Measurements from ENCODE around the gene ABR. TPM values are rescaled to one million over a fixed set of nuclear protein-coding genes. Genes with fewer than 3 reads are reported as not detected.

Gene ABR
- total RNA-seq, 1 experiment from 2014 or later: 78.3 TPM

DNA sequence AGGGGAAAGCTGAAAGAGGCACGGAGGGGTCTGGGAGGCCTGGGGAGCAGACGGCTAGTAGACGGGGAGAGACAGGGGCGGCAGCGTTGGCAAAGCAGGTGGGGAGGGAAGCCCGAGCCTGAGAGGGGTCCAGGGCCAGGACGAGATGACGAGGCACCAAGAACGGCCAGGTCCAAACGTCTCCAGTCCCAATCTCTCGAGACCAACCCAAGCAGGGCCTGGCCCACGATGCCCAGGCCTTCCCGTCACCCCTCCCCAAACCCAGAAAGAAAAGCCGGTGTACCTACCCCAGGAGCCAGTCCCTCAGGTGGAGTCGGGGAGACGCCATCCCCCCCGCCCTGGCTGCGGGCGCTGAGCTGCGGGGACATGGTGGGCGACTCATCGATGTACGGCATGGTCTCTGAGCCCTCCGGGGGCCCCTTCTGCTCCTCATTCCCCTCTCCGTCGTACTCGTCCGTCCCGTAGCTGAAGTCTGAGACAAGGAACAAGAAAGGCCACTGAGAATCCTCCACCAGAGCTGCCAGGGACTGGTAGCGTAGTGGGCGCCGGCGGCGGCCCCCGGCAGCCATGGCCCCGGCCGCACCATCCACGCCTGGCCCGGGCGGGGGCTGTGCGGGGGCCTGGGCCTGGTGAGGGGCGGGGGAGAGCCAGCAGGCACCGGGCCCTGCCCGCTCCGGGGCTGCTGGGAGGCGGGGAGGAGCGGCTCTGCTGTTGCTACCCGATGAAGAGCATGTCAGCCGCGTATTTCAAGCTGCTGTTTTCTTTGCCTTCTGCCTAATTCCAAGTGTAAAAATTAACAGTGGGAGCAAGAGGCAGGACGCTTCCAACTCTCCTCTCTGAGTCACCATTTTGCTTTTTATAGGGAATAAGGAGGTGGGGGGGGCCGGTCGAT is 54.6 kb downstream of the ABR start:
- H3K27ac Mint-ChIP-seq (ENCODE audit: unreplicated experiment): no peak overlapping the region

DNA sequence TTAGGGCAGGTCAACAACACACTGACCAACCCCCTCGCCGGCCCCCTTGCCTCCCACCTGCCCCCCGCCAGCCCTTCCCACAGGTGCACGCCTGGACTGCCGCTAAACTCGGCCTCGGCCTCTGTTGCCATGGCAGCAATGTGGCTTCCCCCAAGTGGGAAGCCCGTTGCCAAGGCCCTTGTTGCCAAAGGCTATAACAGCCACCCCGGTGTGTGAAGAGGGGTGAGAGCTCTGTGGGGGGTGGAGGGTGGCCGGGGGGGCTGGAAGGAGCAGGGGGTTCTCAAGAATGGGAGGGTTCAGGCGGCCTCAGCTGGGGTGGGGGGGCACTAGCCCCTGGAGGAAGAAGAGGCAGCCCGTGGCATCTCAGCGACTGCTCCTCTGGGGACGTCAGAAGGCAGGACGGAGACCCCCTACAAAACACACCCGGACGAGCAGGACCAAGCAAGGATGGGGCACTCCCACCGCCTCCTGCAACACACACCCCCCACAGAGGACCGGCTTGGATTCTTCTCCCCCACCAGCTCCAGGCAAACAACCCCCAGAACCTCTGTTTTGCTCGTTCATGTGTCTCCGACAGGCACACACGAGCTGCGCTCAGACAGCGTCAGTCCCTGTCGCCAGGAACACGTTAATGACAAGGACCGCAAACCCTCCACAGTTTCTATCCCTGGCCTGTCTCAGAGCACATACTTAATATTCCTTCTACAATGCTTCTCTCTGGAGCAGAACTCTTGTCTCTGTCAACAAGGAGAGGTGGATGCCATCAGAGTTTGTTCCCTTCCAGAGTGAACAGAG is 55.7 kb downstream of the ABR start:
- TF ChIP-seq CTCF (IDR thresholded peaks at IDR 0.05; ENCODE audit: insufficient read depth in 1 of 2, low read depth in 1 of 2, low read length in 1 of 2, severe bottlenecking in 1 of 2, unreplicated experiment in 1 of 2): no peak
- H3K27me3 Mint-ChIP-seq (ENCODE audit: insufficient read depth, unreplicated experiment): no peaks in the 10 kb centered on the region
- no peaks in the 10 kb centered on the region for H3K36me3 Mint-ChIP-seq (ENCODE audit: insufficient read depth, unreplicated experiment)
- H3K4me3 ChIP-seq (ENCODE audit: low read depth, low read length): no peak overlapping the region
- H3K27me3 ChIP-seq (replicated peaks; ENCODE audit: control insufficient read depth, insufficient read depth, low read length): no peaks in the 10 kb centered on the region
- BruUV-seq (replicated peaks): no TSS peak
- no peak overlapping the region for H3K4me3 Mint-ChIP-seq (ENCODE audit: unreplicated experiment)
- DNase-seq: no peak
- H3K36me3 ChIP-seq (ENCODE audit: control insufficient read depth, insufficient read depth, low read length): no peaks in the 10 kb centered on the region
- no peaks in the 10 kb centered on the region for H3K4me1 Mint-ChIP-seq (ENCODE audit: low read depth, unreplicated experiment)
- H3K9me3 ChIP-seq: no peaks in the 10 kb centered on the region; the same call in 1 of the 2 replicates
- CTCF ChIA-PET: interaction anchor here (0.7 to 2.9 kb wide), 3 partner anchors 55 to 63 kb away, joined by 3 to 48 read pairs (median 6); no protein-coding TSS in a partner anchor
- peaks cover 9% of the 10 kb centered on the region for H3K4me1 ChIP-seq
- POLR2A ChIA-PET: no interaction called here
- no peaks in the 10 kb centered on the region for H3K9me3 Mint-ChIP-seq (ENCODE audit: unreplicated experiment)
- no peak overlapping the region for H3K27ac Mint-ChIP-seq (ENCODE audit: unreplicated experiment)
- intact Hi-C loops (cut with micrococcal nuclease; ENCODE audit: unreplicated experiment): loop anchor here (1.0 to 10.0 kb wide), 4 partner anchors 23 to 211 kb away; no protein-coding TSS in a partner anchor

More for the DNA sequence above, 54.6 kb downstream of the ABR start:
- H3K9me3 Mint-ChIP-seq (ENCODE audit: unreplicated experiment): no peaks in the 10 kb centered on the region
- Histone ChIP-seq H3K36me3 (ENCODE audit: control insufficient read depth, insufficient read depth, low read length) (no peaks in the 10 kb centered on the region), H3K4me3 (ENCODE audit: low read depth, low read length) (no peak overlapping the region), H3K4me1 (peaks cover 9% of the 10 kb centered on the region), H3K27me3 (replicated peaks; ENCODE audit: control insufficient read depth, insufficient read depth, low read length) (no peaks in the 10 kb centered on the region), H3K9me3 (no peaks in the 10 kb centered on the region; the same call in 1 of the 2 replicates)
- ChIA-PET POLR2A (no interaction called here), CTCF (interaction anchor here (0.7 to 1.9 kb wide), 2 partner anchors 54 to 62 kb away, joined by 3 to 6 read pairs; no protein-coding TSS in a partner anchor)
- H3K4me3 Mint-ChIP-seq (ENCODE audit: unreplicated experiment): no peak overlapping the region
- H3K36me3 Mint-ChIP-seq (ENCODE audit: insufficient read depth, unreplicated experiment): no peaks in the 10 kb centered on the region
- no peaks in the 10 kb centered on the region for H3K4me1 Mint-ChIP-seq (ENCODE audit: low read depth, unreplicated experiment)
- BruUV-seq (replicated peaks): no TSS peak
- TF ChIP-seq CTCF (IDR thresholded peaks at IDR 0.05; ENCODE audit: insufficient read depth in 1 of 2, low read depth in 1 of 2, low read length in 1 of 2, severe bottlenecking in 1 of 2, unreplicated experiment in 1 of 2): no peak
- H3K27me3 Mint-ChIP-seq (ENCODE audit: insufficient read depth, unreplicated experiment): no peaks in the 10 kb centered on the region
- intact Hi-C loops (cut with micrococcal nuclease; ENCODE audit: unreplicated experiment): loop anchor here (10.0 kb wide), 1 partner anchor 210 kb away; no protein-coding TSS in a partner anchor
- no peak for DNase-seq

GRCh38 chr17:1123393-1123831 is 56.4 kb downstream of the ABR start:
- Histone ChIP-seq H3K27me3 (replicated peaks; ENCODE audit: control insufficient read depth, insufficient read depth, low read length) (no peaks in the 10 kb centered on the region), H3K36me3 (ENCODE audit: control insufficient read depth, insufficient read depth, low read length) (no peaks in the 10 kb centered on the region), H3K4me3 (ENCODE audit: low read depth, low read length) (no peak overlapping the region), H3K4me1 (peaks cover 9% of the 10 kb centered on the region), H3K9me3 (no peaks in the 10 kb centered on the region; the same call in 1 of the 2 replicates)
- H3K27ac Mint-ChIP-seq (ENCODE audit: unreplicated experiment): no peak overlapping the region
- CTCF ChIA-PET: interaction anchor here (0.8 to 2.9 kb wide), 6 partner anchors 14 to 65 kb away, joined by 3 to 48 read pairs (median 9); no protein-coding TSS in a partner anchor
- H3K4me3 Mint-ChIP-seq (ENCODE audit: unreplicated experiment): no peak overlapping the region
- intact Hi-C loops (cut with micrococcal nuclease; ENCODE audit: unreplicated experiment): loop anchor here (1.0 to 10.0 kb wide), 4 partner anchors 23 to 211 kb away; no protein-coding TSS in a partner anchor
- TF ChIP-seq CTCF (IDR thresholded peaks at IDR 0.05; ENCODE audit: insufficient read depth in 1 of 2, low read depth in 1 of 2, low read length in 1 of 2, severe bottlenecking in 1 of 2, unreplicated experiment in 1 of 2): no peak
- H3K9me3 Mint-ChIP-seq (ENCODE audit: unreplicated experiment): no peaks in the 10 kb centered on the region
- DNase-seq: no peak
- H3K36me3 Mint-ChIP-seq (ENCODE audit: insufficient read depth, unreplicated experiment): no peaks in the 10 kb centered on the region
- no peaks in the 10 kb centered on the region for H3K27me3 Mint-ChIP-seq (ENCODE audit: insufficient read depth, unreplicated experiment)
- no peaks in the 10 kb centered on the region for H3K4me1 Mint-ChIP-seq (ENCODE audit: low read depth, unreplicated experiment)
- BruUV-seq (replicated peaks): no TSS peak
- POLR2A ChIA-PET: no interaction called here

Data from Caco-2 (cell line).